Astrocyte (in vitro differentiated cells and primary cell): ENCODE measurements around the gene SYNE1.

ENCODE experiments used
- CTCF ChIP-seq: IDR thresholded peaks from 2 replicates; pipeline ENCODE4 v1.5.1; 2011; ENCODE audit warnings: low read depth, mild to moderate bottlenecking, inconsistent platforms, low read length, moderate library complexity; ENCODE audit not compliant: insufficient read depth
- EZH2 ChIP-seq: IDR thresholded peaks from 2 replicates; pipeline ENCODE4 v1.6.1; 2012; ENCODE audit warnings: mild to moderate bottlenecking, low read length, inconsistent platforms; ENCODE audit not compliant: insufficient read depth

GRCh38 chr6:152273638-152274037 is 363.5 kb downstream of the SYNE1 start:
- TF ChIP-seq CTCF = no peak
- TF ChIP-seq EZH2 = no peak
